Measurements from ENCODE around the gene ITGB2.

The ITGB2 gene

GRCh38 chr21:44846485-44847260 is 74.0 kb downstream of the ITGB2 start:
- peak; percentile 33 for DNase-seq (ENCODE audit: low spot score)

GRCh38 chr21:44846224-44846484 is 74.5 kb downstream of the ITGB2 start:
- DNase-seq (ENCODE audit: low spot score), result no peak

GRCh38 chr21:44845418-44846223 is 75.1 kb downstream of the ITGB2 start:
- DNase-seq (ENCODE audit: low spot score), result peak; percentile 47

- DNase-seq (ENCODE audit: low spot score), result no peak
Measured at GRCh38 chr21:44844256-44844655, 76.4 kb downstream of the ITGB2 start.

- DNase-seq (ENCODE audit: low spot score), result no peak
Measured at GRCh38 chr21:44842721-44843445, 77.8 kb downstream of the ITGB2 start.

GRCh38 chr21:44842087-44842486 is 78.6 kb downstream of the ITGB2 start:
- DNase-seq (ENCODE audit: low spot score), result no peak

GRCh38 chr21:44840771-44841170 is 79.9 kb downstream of the ITGB2 start:
- no peak for DNase-seq (ENCODE audit: low spot score)

- DNase-seq (ENCODE audit: low spot score), result no peak
Measured at GRCh38 chr21:44838951-44839350, 81.7 kb downstream of the ITGB2 start.

GRCh38 chr21:44838039-44838895 is 82.4 kb downstream of the ITGB2 start:
- no peak for DNase-seq (ENCODE audit: low spot score)

GRCh38 chr21:44837537-44837936 is 83.2 kb downstream of the ITGB2 start:
- no peak for DNase-seq (ENCODE audit: low spot score)

- DNase-seq (ENCODE audit: low spot score), result no peak
Measured at GRCh38 chr21:44836666-44837471, 83.8 kb downstream of the ITGB2 start.

GRCh38 chr21:44836349-44836665 is 84.4 kb downstream of the ITGB2 start:
- DNase-seq (ENCODE audit: low spot score), result no peak

Measured in CD4-positive, alpha-beta T cell treated with Interleukin-2 at 100 ng/mL for 4 hours (primary cell).